RWPE1 (cell line): Measurements from ENCODE around the gene TXN2.
A peak's percentile ranks its signal among the peaks of the same experiment; 100 is the strongest.

Experiments
- CTCF ChIA-PET: fragments of 350-600 bp; sonication (Branson Sonifier 250); formaldehyde crosslinking; extraction: SDS; loops from one replicate; lab custom pipeline; 2021; lab: Yijun Ruan, JAX
- POLR2A ChIA-PET: fragments of 400-600 bp; formaldehyde crosslinking; extraction: SDS; loops from one replicate; lab custom pipeline; 2020; ENCODE audit warnings: antibody characterized with exemption; ENCODE audit not compliant: low non-redundant PET; lab: Yijun Ruan, JAX
- DNase-seq: peaks from one replicate; pipeline ENCODE4 v3.0.0; 2012; ENCODE audit warnings: low spot score
- H3K27ac ChIP-seq: fragments of 450-650 bp; 2 replicates; pipeline ENCODE4 v1.5.1; 2017
- TF ChIP-seq, protein P1 (sequence below): fragments of 450-650 bp; conservative IDR thresholded peaks from 2 replicates; pipeline ENCODE4 v1.5.1; 2017; ENCODE audit warnings: low read depth, mild to moderate bottlenecking

Gene TXN2

DNA sequence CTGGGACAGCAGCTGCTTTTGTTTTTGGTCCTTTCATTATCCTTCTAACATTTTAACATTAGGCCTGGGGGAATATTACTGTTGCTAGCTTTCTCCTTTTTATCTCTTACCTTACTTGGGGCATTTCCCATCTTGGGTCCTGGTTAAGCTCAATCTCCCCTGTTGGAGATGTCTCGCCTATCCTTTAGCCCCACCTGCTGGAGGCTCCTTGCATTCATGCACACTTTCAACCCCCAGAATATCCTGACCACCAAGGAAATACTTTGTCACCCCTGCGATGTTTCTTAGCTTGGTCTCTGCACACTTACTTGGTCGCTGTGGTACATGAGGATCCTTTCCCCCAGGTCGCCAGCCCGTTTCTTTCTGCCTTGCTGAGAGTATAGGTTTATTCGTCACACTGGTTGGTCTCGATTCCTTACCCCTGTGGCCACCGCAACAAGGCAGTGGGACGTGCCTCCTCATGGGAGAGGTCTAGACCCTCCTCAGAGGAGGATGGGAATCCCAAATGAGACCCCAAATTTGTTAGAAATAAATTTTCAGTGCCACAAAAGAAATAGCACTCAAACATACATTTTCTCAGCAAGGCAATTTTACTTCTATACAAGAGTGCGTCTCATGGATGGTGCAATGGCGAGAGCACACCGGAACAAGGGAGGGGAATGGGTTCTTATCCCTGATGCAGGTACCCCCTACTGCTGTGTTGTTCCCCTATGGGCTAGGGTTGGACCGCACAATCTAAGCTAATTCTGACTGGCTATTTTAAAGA, 5.4 kb upstream of the TXN2 start:
- POLR2A ChIA-PET, result no interaction called here
- no peak overlapping the region for H3K27ac ChIP-seq
- CTCF ChIA-PET, result no interaction called here
- TF ChIP-seq, protein P1, sequence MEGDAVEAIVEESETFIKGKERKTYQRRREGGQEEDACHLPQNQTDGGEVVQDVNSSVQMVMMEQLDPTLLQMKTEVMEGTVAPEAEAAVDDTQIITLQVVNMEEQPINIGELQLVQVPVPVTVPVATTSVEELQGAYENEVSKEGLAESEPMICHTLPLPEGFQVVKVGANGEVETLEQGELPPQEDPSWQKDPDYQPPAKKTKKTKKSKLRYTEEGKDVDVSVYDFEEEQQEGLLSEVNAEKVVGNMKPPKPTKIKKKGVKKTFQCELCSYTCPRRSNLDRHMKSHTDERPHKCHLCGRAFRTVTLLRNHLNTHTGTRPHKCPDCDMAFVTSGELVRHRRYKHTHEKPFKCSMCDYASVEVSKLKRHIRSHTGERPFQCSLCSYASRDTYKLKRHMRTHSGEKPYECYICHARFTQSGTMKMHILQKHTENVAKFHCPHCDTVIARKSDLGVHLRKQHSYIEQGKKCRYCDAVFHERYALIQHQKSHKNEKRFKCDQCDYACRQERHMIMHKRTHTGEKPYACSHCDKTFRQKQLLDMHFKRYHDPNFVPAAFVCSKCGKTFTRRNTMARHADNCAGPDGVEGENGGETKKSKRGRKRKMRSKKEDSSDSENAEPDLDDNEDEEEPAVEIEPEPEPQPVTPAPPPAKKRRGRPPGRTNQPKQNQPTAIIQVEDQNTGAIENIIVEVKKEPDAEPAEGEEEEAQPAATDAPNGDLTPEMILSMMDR, result peak; percentile 52
- no peak for DNase-seq

DNA sequence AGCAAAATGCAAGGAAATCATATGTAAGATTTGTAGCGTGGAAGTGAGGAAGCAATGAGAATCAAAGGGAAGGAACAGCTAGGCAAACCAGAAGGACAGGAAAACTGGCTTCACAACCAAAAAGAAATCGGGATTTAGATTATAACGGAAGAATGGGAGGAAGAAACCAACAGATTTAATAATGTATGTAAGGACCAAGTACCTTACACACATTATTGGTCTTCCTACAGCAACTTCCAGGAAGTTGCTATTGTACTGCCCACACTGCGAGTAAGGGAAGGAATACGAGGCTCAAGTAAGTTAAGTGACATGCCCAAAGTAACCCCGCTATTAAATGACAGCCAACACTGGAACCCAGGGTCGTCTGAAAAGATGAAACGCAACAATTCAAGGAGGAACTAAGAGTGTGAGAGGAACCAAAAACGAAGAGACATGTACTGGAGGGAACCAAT, 473 bp downstream of the TXN2 start:
- peak overlapping the region; percentile 97 for H3K27ac ChIP-seq
- CTCF ChIA-PET, result interaction anchor here (1.1 kb wide), 1 partner anchor 11 kb away, joined by 3 read pairs; no protein-coding TSS in a partner anchor
- POLR2A ChIA-PET, result no interaction called here

DNA sequence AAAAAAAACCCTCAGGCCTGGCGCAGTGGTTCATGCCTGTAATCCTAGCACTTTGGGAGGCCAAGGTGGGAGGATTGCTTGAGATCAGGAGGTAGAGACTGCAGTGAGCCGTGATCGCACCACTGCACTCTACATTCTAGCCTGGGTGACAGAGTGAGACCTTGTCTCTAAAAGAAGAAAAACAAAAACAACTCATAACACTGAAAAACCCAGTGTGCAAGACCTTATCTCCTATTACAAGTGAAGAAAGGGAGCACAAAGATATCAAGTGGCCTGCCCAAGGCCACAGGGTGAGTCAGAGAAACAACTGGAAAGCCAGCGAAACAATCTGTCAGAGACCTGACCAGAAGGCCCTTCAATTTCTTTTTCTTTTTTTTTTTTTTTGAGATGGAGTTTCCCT, 2.5 kb downstream of the TXN2 start:
- DNase-seq, result no peak
- CTCF ChIA-PET, result no interaction called here
- peak overlapping the region; percentile 13; the same call in 1 of the 2 replicates for H3K27ac ChIP-seq
- POLR2A ChIA-PET, result no interaction called here
- TF ChIP-seq, protein P1, result no peak

More for the DNA sequence above, 473 bp downstream of the TXN2 start:
- no peak for DNase-seq
- TF ChIP-seq, protein P1, result no peak

DNA sequence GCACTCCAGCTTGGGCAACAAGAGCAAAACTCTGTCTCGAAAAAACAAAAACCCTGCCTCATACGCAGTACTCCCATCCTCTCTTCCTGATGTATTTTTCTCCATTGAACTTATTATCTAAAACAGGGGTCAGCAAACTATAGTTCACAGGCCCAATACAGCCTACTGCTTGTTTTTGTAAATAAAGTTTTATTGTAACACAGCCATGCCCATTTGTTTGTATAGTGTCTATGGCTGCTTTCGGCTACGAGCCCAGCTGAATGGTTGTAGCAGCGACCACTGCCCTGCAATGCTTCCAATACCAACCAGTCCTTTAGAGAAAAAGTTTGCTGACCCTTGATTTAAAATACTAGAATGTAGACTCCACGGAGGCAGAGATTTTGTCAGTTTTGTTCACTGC, 6.1 kb downstream of the TXN2 start:
- no peak for DNase-seq
- H3K27ac ChIP-seq, result peak overlapping the region; percentile 96; the same call in 1 of the 2 replicates
- TF ChIP-seq, protein P1, result no peak
- ChIA-PET CTCF (no interaction called here), POLR2A (no interaction called here)

DNA sequence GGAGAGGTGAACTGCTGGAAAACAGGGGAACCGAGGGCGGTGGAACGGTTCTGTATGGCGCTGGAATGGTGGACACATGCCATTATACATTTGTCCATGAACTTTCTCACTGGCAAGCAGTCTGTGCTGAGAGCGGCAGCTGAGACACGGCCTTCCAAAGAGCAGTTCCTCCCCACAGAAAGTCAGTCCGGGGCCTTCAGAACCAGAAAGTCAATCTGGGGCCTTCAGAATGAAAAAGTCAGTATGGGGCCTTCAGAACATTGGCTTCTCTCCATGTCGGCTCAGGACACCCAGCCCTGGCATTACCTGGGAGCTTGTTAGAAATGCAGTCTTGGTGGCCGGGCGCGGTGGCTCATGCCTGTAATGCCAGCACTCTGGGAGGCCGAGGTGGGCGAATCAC, 8.8 kb downstream of the TXN2 start:
- no peak for DNase-seq
- ChIA-PET POLR2A (no interaction called here), CTCF (no interaction called here)
- peak overlapping the region; percentile 96 for H3K27ac ChIP-seq
- TF ChIP-seq, protein P1, result no peak

DNA sequence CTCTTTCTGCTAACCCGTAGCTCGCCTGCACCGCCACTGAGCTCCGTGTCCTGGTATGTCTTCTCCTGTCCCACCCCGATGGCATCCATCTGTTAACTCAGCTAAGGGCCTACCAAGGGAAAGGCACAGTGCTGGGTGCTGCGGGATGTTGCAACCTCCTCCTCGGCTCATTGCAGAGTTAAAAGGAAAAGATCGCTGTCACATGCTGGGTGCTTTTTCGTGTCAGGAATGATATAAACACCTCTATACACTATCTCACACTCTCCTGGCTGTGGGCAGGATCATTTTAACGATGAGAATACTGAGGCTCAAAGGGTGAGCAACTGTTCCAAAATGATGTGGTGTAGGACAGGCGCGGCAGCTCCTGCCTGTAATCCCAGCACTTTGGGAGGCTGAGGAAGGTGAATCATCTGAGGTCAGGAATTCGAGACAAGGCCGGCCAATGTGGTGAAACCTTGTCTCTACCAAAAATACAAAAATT, 10.1 kb downstream of the TXN2 start:
- CTCF ChIA-PET, result interaction anchor here (0.6 to 1.5 kb wide), 4 partner anchors 87 to 1838 kb away, joined by 3 to 8 read pairs (median 6); no protein-coding TSS in a partner anchor

More for the DNA sequence above, 10.1 kb downstream of the TXN2 start:
- TF ChIP-seq, protein P1, result no peak
- peak overlapping the region; percentile 96 for H3K27ac ChIP-seq
- no peak for DNase-seq
- POLR2A ChIA-PET, result no interaction called here
